Myometrial cell (primary cell): ENCODE data around the gene C4orf33. TPM values are rescaled to one million over a fixed set of nuclear protein-coding genes. Genes with fewer than 3 reads are reported as not detected.

Experiments used
- total RNA-seq: library from RNA; depleted of rRNA; stranded (reverse); fragments of >200 nt; gene quantifications from 2 replicates; pipeline ENCODE4 v1.2.3, GENCODE V29; 2015

Gene C4orf33, protein sequence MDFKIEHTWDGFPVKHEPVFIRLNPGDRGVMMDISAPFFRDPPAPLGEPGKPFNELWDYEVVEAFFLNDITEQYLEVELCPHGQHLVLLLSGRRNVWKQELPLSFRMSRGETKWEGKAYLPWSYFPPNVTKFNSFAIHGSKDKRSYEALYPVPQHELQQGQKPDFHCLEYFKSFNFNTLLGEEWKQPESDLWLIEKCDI
- 10.5 and 11.8 TPM in 2 replicates for total RNA-seq

DNA sequence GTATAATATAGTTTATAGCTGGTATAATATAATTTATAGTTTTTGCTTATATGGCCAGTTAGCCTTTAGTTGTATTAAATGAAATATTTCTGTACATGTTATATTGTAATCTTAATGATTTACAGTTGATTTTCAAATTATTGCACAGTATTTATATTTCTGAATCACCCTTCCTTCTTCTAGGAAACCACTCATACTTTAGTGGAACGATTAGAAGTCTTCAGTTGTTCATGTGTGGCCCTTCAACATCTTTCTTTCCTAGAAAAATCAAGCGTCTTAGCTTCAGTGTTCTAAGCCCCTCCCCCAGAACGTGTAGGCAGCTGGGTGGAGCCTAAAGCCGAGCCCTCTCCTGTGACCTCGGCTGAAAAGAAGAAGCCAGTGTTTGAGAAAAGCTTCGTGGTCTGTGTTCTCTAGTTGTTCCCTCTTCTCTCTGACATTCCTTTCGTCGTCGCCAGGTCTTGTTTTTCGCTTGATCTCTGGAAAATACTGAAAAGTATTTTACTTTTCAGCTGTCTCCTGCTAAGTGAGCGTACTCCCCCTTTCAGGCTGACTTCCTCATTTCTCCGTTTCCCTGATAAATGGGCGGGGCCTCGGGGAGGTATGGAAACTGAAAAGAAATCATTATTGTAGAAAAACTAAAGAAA is at the start of gene C4orf33:
C4orf33 (plus strand) TSS at position 342 of the 644 bp plus-strand sequence. CDS start 6,459 bp downstream, outside the sequence.

DNA sequence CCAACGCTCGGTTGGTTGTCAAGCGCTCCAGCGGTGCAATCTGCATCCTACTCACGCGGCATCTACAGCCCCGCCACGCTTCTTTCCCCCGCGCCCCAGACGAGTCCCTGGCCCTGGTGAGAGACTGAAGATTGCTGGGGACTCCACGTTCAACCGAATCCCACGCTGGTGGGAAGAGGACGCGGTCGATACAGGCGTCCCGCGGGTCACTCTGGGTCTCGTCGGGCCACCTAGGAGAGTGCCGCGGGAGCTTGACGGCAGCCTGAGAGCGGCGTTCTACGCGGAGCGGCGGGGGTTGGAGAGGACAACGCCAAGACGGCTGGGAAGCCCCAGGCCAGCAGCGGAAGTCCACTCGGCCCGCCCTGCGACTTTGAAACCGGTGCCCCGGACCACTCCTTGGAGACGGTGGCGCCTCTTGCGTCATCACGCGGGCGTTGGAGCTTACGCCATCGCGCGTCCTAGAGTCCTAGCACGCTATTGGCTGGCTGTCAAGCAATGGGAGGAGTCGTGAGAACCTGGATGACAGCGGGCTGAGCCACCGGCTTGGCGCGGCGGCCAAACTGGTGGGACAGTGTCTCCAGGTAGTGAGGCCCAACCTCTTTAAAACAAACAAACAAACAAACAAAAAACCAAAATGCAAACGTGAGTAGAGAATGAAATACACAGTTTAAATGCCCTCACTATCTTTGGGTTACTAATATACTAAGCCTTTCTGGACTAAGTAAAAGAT is 2.6 kb upstream of the C4orf33 start, which contains the start of gene SCLT1:
SCLT1 (minus strand) TSS at position 349 of the 730 bp plus-strand sequence. CDS start 436 bp downstream, outside the sequence.

Other genes with a start within 250 kb of the C4orf33 start
- gene SCLT1, start 2.6 kb upstream of the C4orf33 start, total RNA-seq: 13.5 and 14.5 TPM in 2 replicates